Measurements from ENCODE around the gene NOTCH2.
"Not testable (repeated sequence)": the region's sequence is repeated elsewhere in the genome, so short reads cannot be mapped to it uniquely, and the experiment has no call there.

The NOTCH2 gene

GRCh38 chr1:120069067-120069919 is at the start of gene NOTCH2:
Gene NOTCH2 (minus strand): TSS chr1:120069662. CDS start chr1:120069406, 256 bp downstream.
- peak; percentile 32 for DNase-seq

DNA sequence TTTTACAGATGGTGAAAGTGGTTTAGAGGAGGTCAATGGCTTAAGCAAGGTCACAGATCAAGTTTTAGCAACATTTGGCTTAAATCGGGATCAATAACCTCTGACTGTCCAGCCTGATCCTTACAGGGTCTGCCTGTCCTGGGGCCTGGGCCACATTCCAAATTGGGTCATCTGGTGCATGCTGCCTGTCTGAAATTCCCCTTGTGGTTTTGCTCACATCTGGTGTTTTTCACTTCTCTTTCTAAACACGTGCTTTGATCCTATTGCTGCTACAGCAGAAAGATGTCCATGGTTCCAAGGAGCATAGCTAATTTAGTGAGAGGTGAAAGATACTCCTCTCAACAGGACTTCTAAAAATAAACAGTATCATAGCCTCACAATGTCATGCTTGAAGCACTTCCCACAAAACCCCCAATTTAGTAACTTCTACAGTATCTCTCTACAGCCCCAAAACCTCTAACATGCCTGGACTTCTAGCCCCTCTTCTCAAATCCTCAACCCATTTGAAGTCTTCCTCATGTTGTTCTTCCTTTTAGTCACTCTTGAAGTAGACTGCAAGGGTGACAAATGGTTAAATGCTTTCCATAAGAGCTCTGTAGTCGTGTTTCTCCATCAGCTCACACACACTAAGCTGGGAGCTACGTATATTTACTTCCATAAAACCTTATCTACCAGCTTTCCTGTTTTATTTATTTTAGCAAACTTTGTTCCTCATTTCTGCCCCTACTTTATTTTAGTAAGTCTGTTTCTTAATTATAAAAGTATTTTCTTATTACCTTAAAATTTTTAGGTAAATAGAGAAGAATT is 48.1 kb upstream of the NOTCH2 start:
- not testable (repeated sequence) for DNase-seq

DNA sequence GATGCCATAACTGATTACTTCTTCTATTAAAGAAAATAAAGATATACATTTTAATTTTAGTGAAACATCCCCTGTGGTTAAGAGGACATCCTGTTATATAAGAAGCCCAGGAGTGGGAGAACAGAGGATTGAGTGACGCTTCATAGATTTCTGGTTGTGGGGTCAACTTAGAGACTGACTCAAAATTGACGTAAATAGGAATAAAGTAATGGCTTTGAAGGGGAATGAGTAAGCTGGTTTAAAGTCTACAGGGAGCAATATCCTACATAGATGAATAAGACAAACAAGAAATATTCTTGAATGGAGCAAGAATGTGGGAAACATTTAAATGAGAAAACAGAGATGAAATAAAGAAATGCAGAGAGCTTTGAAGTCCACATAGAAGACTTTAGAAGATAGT is 46.6 kb upstream of the NOTCH2 start:
- not testable (repeated sequence) for DNase-seq

GRCh38 chr1:120113134-120113533 is 43.7 kb upstream of the NOTCH2 start:
- not testable (repeated sequence) for DNase-seq

- not testable (repeated sequence) for DNase-seq
Measured at GRCh38 chr1:120112212-120112611, 42.8 kb upstream of the NOTCH2 start.

DNA sequence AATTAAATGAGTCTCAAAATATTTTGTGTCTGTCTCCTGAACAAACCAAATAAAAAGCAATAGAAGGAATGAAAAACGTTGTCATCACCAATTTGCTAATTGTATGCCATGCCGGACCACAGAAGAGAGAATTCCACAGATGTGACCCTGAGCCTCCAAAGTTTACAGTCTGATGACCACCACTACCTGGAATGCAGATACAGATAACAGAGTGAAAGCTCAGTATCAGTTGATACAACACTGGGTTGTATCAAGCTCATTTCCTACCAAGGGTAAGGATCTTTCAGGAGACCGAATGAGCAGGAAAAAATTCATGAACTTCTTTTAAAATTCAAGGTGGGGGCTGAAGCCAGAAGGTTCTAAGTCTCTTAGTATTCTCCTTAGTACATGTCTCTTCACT is 42.3 kb upstream of the NOTCH2 start:
- DNase-seq = not testable (repeated sequence)

DNA sequence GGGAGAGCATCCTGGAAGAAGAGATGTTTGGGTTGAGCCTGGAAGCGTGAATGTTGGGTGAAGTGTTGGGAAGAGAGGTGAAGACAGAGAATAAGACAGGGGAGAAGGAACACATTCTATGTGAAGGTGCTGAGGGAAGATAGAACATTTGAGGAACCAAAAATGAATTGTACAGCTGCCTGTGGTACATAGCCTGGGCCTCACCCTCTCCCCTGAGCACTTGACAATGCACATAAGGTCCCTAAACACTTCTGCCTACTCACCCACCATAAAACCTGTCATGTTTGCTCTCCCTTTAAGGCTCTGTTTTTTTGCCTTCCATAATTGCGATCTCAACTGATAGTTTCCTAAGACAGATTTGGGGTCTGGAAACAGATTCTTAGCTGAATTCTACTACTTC is 41.5 kb upstream of the NOTCH2 start:
- not testable (repeated sequence) for DNase-seq

DNA sequence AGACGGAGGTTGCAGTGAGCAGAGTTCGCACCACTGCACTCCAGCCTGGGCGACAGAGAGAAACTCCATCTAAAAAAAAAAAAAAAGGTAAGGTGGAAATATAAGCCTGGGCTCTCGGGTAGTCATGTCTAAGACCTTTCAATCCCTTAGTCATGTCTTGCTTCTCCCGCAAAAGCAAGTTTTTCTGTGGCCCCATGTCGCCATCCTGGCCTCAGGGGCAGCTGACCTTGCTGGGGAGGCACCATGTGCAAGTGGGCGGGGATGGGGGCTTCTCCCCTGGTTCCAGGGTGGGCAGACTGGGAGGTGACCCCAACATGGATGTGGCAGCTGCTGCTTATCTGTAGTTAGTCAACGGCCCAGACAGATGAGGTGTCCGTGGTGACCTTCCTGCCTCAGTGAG is 40.2 kb upstream of the NOTCH2 start:
- not testable (repeated sequence) for DNase-seq

- not testable (repeated sequence) for DNase-seq
Measured at GRCh38 chr1:120109180-120109579, 39.7 kb upstream of the NOTCH2 start.

- DNase-seq = not testable (repeated sequence)
Measured at GRCh38 chr1:120105288-120105687, 35.8 kb upstream of the NOTCH2 start.

- DNase-seq = not testable (repeated sequence)
Measured at GRCh38 chr1:120103768-120104167, 34.3 kb upstream of the NOTCH2 start.

GRCh38 chr1:120101593-120101992 is 32.1 kb upstream of the NOTCH2 start:
- not testable (repeated sequence) for DNase-seq

GRCh38 chr1:120100590-120100989 is 31.1 kb upstream of the NOTCH2 start:
- DNase-seq = not testable (repeated sequence)

GRCh38 chr1:120098986-120099759 is 29.7 kb upstream of the NOTCH2 start:
- not testable (repeated sequence) for DNase-seq

- not testable (repeated sequence) for DNase-seq
Measured at GRCh38 chr1:120096981-120097545, 27.6 kb upstream of the NOTCH2 start.

DNA sequence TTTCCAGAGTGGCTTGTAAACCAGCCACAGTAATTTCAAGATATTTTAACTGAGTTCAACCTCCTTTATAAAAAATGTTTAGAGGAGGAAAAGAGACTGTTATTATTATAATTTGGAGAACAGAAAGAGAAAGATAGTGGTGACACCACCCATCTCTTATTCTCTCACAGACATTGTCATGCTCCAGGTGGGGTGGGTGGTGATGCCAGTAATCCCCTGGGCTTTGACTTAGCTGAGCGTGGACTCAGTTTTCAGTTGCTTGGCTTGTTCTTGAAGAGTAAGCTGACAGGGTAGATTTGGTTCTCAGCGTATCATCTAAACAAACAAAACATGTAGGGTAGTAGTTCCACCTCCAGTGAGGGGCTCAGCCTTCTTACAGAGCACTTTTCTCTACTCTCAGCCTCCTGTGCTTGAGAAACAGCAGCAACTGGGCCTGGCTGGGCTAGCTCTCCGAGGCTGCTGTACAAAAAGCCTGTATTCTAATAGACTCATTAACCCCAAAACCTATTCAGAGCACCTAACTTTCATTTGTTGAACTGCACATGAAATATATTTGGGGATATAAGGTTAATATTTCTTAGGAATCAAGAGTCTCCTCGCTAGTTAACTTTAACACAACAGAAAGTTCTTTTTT is 24.2 kb upstream of the NOTCH2 start:
- not testable (repeated sequence) for DNase-seq

DNA sequence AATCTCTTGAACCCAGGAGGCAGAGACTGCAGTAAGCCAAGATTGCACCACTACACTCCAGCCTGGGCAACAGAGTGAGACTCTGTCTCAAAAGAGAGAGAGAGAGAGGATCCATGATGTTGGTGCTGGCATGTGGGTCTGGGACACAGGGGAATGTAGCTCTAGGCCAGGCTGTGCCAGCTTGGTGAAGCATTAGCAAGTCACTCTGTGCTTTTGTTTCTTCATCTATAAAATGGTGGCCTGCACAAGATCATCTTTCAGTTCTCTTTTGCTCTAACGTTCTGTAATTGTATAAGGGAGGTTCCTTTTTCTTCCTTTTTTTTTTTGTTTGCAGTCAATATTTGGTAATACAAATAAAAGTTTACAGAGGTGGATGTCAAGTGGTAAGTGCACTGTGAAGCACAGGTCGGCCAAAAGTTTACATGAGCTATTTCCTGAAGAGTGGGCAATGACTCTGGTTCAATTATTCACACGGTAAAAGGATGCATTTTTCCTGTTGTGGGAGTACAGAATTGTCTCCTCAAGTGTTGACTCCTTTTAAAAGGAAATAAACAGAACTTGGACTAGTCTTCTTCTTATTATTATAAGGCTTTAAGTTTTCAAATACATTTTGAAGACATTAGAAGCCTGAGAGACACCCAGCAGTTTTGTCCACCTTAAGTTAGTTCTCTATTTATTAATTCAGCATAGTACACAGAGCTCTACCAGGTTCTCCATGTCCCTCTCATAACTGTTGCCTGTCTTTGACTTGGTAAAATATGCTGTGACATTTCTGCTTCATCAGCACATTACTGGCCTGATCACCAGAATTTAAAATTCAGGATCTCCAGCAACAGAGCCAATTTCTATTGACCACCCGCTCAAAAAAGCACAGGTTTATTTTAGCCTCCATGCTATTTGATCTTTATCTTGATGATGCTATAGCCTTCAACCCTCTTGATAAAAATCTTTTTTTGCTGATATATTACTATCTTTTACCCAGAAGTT is 23.1 kb upstream of the NOTCH2 start:
- DNase-seq = not testable (repeated sequence)

DNA sequence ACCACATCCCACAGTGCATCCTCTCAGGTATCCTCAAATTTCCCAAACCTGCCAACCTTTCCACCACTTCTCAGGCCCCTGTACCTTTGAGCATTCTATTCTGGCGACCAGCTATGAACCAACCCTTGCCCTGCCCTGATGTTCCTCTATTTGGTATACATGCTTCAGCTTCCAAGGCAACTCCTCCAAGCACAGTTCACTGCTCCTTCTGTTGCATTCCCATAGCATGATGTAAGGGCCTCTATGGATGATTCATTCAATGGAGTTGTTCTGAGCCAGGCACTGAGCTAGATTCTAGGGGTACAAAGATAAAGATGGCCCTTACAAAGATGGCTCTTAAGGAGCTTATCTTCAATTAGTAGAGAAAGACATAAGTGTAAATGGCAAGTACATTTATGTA is 21.4 kb upstream of the NOTCH2 start:
- not testable (repeated sequence) for DNase-seq

- DNase-seq = not testable (repeated sequence)
Measured at GRCh38 chr1:120087959-120088358, 18.5 kb upstream of the NOTCH2 start.

DNA sequence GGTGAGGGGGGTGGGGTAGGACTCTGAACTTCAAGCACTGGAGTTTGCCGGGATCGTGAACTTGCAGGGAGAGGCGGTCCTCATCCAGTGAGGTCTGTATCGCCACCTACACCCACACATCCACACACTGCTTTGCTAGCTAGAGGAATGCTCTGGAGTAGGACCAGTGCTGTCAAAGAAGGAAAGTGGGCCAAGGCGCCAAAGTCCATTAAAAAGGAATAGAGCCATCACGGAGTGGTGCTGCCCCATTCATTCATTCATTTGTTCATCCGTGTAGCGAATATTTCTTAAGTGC is 405 bp upstream of the NOTCH2 start:
- DNase-seq = not testable (repeated sequence)

- not testable (repeated sequence) for DNase-seq
Measured at GRCh38 chr1:120068683-120069066, 787 bp downstream of the NOTCH2 start.
